GM18507 (cell line): ENCODE results near the gene NPVF.

ENCODE experiments used
- DNase-seq: peaks from one replicate; pipeline ENCODE4 v3.0.0; 2011; ENCODE audit warnings: low read depth; ENCODE audit not compliant: insufficient read length; ENCODE audit errors: extremely low spot score
- FAIRE-seq: peaks from 2 replicates; lab custom pipeline; 2011; peaks lifted over from hg19 to GRCh38; lab: Jason Lieb, UNC

The NPVF gene

GRCh38 chr7:25179771-25180591, 48.3 kb downstream of the NPVF start:
- FAIRE-seq (peak; percentile 90), DNase-seq (peak; percentile 94)

GRCh38 chr7:25179325-25179724, 49.0 kb downstream of the NPVF start:
- DNase-seq (no peak), FAIRE-seq (no peak)
